Mucosa of stomach (tissue), 1 donor: ENCODE results near the gene GLDN.

Source experiments
- H3K27me3 ChIP-seq: one replicate; pipeline ENCODE4 v1.7.0; 2013; ENCODE audit warnings: mild to moderate bottlenecking, low read length; ENCODE audit not compliant: control insufficient read depth, insufficient read depth
- H3K36me3 ChIP-seq: one replicate; pipeline ENCODE4 v1.7.0; 2013; ENCODE audit warnings: low read length; ENCODE audit not compliant: control insufficient read depth, insufficient read depth
- H3K4me1 ChIP-seq: one replicate; pipeline ENCODE4 v1.7.0; 2013; ENCODE audit warnings: mild to moderate bottlenecking, low read length; ENCODE audit not compliant: control insufficient read depth, insufficient read depth
- H3K4me3 ChIP-seq: one replicate; pipeline ENCODE4 v1.7.0; 2013; ENCODE audit warnings: low read length
- H3K9ac ChIP-seq: one replicate; pipeline ENCODE4 v1.7.0; 2013; ENCODE audit warnings: mild to moderate bottlenecking, low read length, moderate library complexity
- H3K9me3 ChIP-seq: one replicate; pipeline ENCODE4 v1.7.0; 2013; ENCODE audit warnings: mild to moderate bottlenecking, low read length, moderate library complexity; ENCODE audit not compliant: control insufficient read depth
- donor health status: Pancreatic carcinoma.

GLDN gene

GRCh38 chr15:51313644-51314280 is 27.7 kb upstream of the GLDN start:
- H3K27me3 ChIP-seq = no peaks in the 10 kb centered on the region
- no peak overlapping the region for H3K9ac ChIP-seq
- H3K36me3 ChIP-seq = no peaks in the 10 kb centered on the region
- no peaks in the 10 kb centered on the region for H3K9me3 ChIP-seq
- H3K4me1 ChIP-seq = peaks cover 13% of the 10 kb centered on the region
- no peak overlapping the region for H3K4me3 ChIP-seq

GRCh38 chr15:51314391-51315337 is 26.8 kb upstream of the GLDN start:
- Histone ChIP-seq H3K9me3 (no peaks in the 10 kb centered on the region), H3K4me1 (peaks cover 13% of the 10 kb centered on the region), H3K27me3 (no peaks in the 10 kb centered on the region), H3K4me3 (no peak overlapping the region), H3K9ac (no peak overlapping the region), H3K36me3 (no peaks in the 10 kb centered on the region)

GRCh38 chr15:51315726-51316125 is 25.7 kb upstream of the GLDN start:
- Histone ChIP-seq H3K4me3 (no peak overlapping the region), H3K27me3 (no peaks in the 10 kb centered on the region), H3K9me3 (no peaks in the 10 kb centered on the region), H3K4me1 (peaks cover 13% of the 10 kb centered on the region), H3K9ac (no peak overlapping the region), H3K36me3 (no peaks in the 10 kb centered on the region)

- no peaks in the 10 kb centered on the region for H3K9me3 ChIP-seq
These were observed 24.8 kb upstream of the GLDN start for GRCh38 chr15:51316636-51317035.

GRCh38 chr15:51318382-51319150 is 22.9 kb upstream of the GLDN start:
- H3K4me1 ChIP-seq = no peaks in the 10 kb centered on the region
- no peaks in the 10 kb centered on the region for H3K27me3 ChIP-seq
- H3K9ac ChIP-seq = no peak overlapping the region
- no peaks in the 10 kb centered on the region for H3K9me3 ChIP-seq
- no peak overlapping the region for H3K4me3 ChIP-seq
- H3K36me3 ChIP-seq = no peaks in the 10 kb centered on the region

More at GRCh38 chr15:51316636-51317035, 24.8 kb upstream of the GLDN start:
- Histone ChIP-seq H3K27me3 (no peaks in the 10 kb centered on the region), H3K36me3 (no peaks in the 10 kb centered on the region), H3K9ac (no peak overlapping the region), H3K4me3 (no peak overlapping the region), H3K4me1 (peaks cover 13% of the 10 kb centered on the region)

- no peak overlapping the region for H3K9ac ChIP-seq
- H3K9me3 ChIP-seq = no peaks in the 10 kb centered on the region
- H3K4me3 ChIP-seq = no peak overlapping the region
- H3K27me3 ChIP-seq = no peaks in the 10 kb centered on the region
- no peaks in the 10 kb centered on the region for H3K36me3 ChIP-seq
- H3K4me1 ChIP-seq = no peaks in the 10 kb centered on the region
These were observed 21.9 kb upstream of the GLDN start for GRCh38 chr15:51319539-51319938.

- Histone ChIP-seq H3K4me3 (no peak overlapping the region), H3K9me3 (no peaks in the 10 kb centered on the region), H3K4me1 (no peaks in the 10 kb centered on the region), H3K36me3 (no peaks in the 10 kb centered on the region), H3K27me3 (no peaks in the 10 kb centered on the region), H3K9ac (no peak overlapping the region)
These were observed 20.6 kb upstream of the GLDN start for GRCh38 chr15:51320843-51321242.

- Histone ChIP-seq H3K4me3 (no peak overlapping the region), H3K27me3 (no peaks in the 10 kb centered on the region), H3K36me3 (no peaks in the 10 kb centered on the region), H3K9me3 (no peaks in the 10 kb centered on the region), H3K4me1 (no peaks in the 10 kb centered on the region), H3K9ac (no peak overlapping the region)
These were observed 20.1 kb upstream of the GLDN start for GRCh38 chr15:51321316-51321715.

- Histone ChIP-seq H3K9me3 (no peaks in the 10 kb centered on the region), H3K36me3 (no peaks in the 10 kb centered on the region), H3K27me3 (no peaks in the 10 kb centered on the region), H3K9ac (no peak overlapping the region), H3K4me1 (no peaks in the 10 kb centered on the region), H3K4me3 (no peak overlapping the region)
These were observed 18.7 kb upstream of the GLDN start for GRCh38 chr15:51322621-51323296.

GRCh38 chr15:51323749-51324148 is 17.7 kb upstream of the GLDN start:
- Histone ChIP-seq H3K36me3 (no peaks in the 10 kb centered on the region), H3K27me3 (no peaks in the 10 kb centered on the region), H3K9ac (no peak overlapping the region), H3K4me1 (no peaks in the 10 kb centered on the region), H3K4me3 (no peak overlapping the region), H3K9me3 (no peaks in the 10 kb centered on the region)

GRCh38 chr15:51325167-51325566 is 16.3 kb upstream of the GLDN start:
- Histone ChIP-seq H3K9me3 (no peaks in the 10 kb centered on the region), H3K9ac (no peak overlapping the region), H3K4me3 (no peak overlapping the region), H3K27me3 (no peaks in the 10 kb centered on the region), H3K4me1 (no peaks in the 10 kb centered on the region), H3K36me3 (no peaks in the 10 kb centered on the region)
